ENCODE measurements around the gene GRXCR2. TPM values are rescaled to one million over a fixed set of nuclear protein-coding genes. Genes with fewer than 3 reads are reported as not detected.

The GRXCR2 gene
- polyA plus RNA-seq, 1 donor (not counting 4 experiments of a cell fraction or from before 2014, with no cell fraction given): 0.03 TPM

- Histone ChIP-seq H3K4me3 (ENCODE audit: control insufficient read depth in 2 of 3, extremely low read depth in 1 of 3, insufficient read depth in 2 of 3, low read depth in 1 of 3, low read length in 3 of 3) (no peak overlapping the region), H3K4me1 (ENCODE audit: control insufficient read depth, extremely low read depth, insufficient read depth, low read length) (no peaks in the 10 kb centered on the region), H3K27me3 (ENCODE audit: control insufficient read depth, extremely low read depth, insufficient read depth, low read length) (no peaks in the 10 kb centered on the region), H3K36me3 (ENCODE audit: control insufficient read depth in 2 of 2, extremely low read depth in 1 of 2, insufficient read depth in 2 of 2, low read length in 2 of 2) (no peaks in the 10 kb centered on the region), H3K9me1 (ENCODE audit: control insufficient read depth, extremely low read depth, insufficient read depth, low read length) (no peaks in the 10 kb centered on the region), H3K9ac (ENCODE audit: control insufficient read depth, extremely low read depth, insufficient read depth, low read length) (no peak overlapping the region), H3K79me2 (ENCODE audit: control insufficient read depth, insufficient read depth, low read length) (no peaks in the 10 kb centered on the region), H2AFZ (ENCODE audit: control insufficient read depth, low read length) (no peak overlapping the region), H3K9me3 (ENCODE audit: control insufficient read depth, low read depth, low read length) (no peaks in the 10 kb centered on the region), H3K4me2 (ENCODE audit: control insufficient read depth, extremely low read depth, insufficient read depth, low read depth, low read length) (no peak overlapping the region), H3K27ac (ENCODE audit: control insufficient read depth, insufficient read depth, low read length) (no peak overlapping the region), H4K20me1 (ENCODE audit: control insufficient read depth, extremely low read depth, insufficient read depth, low read length) (no peaks in the 10 kb centered on the region)
- FAIRE-seq (no peak), DNase-seq (ENCODE audit: low read depth, low spot score) (no peak)
- dilution Hi-C loops (cut with MboI; ENCODE audit: extremely low pct_ligation_motif_present, low sequenced_read_pairs): no loop called here
- TF ChIP-seq CTCF (optimal IDR thresholded peaks at IDR 0.05 in 1 of 3, IDR thresholded peaks at IDR 0.05 in 1 of 3, conservative IDR thresholded peaks at IDR 0.05 in 1 of 3; ENCODE audit: extremely low read depth in 1 of 3, insufficient read depth in 2 of 3, low read length in 3 of 3) (no peak), EZH2 (IDR thresholded peaks at IDR 0.05; ENCODE audit: low read length) (no peak)
Measured at GRCh38 chr5:145912019-145912418, 39.2 kb upstream of the GRXCR2 start.

- FAIRE-seq (no peak), DNase-seq (ENCODE audit: low read depth, low spot score) (no peak)
- H3K36me3 ChIP-seq (ENCODE audit: control insufficient read depth in 2 of 2, extremely low read depth in 1 of 2, insufficient read depth in 2 of 2, low read length in 2 of 2): no peaks in the 10 kb centered on the region
- no peaks in the 10 kb centered on the region for H3K79me2 ChIP-seq (ENCODE audit: control insufficient read depth, insufficient read depth, low read length)
- no peak overlapping the region for H2AFZ ChIP-seq (ENCODE audit: control insufficient read depth, low read length)
- H3K4me2 ChIP-seq (ENCODE audit: control insufficient read depth, extremely low read depth, insufficient read depth, low read depth, low read length): no peak overlapping the region
- H3K9me1 ChIP-seq (ENCODE audit: control insufficient read depth, extremely low read depth, insufficient read depth, low read length): no peaks in the 10 kb centered on the region
- H3K27me3 ChIP-seq (ENCODE audit: control insufficient read depth, extremely low read depth, insufficient read depth, low read length): no peaks in the 10 kb centered on the region
- H3K4me1 ChIP-seq (ENCODE audit: control insufficient read depth, extremely low read depth, insufficient read depth, low read length): no peaks in the 10 kb centered on the region
- no peak overlapping the region for H3K27ac ChIP-seq (ENCODE audit: control insufficient read depth, insufficient read depth, low read length)
- dilution Hi-C loops (cut with MboI; ENCODE audit: extremely low pct_ligation_motif_present, low sequenced_read_pairs): no loop called here
- H3K9me3 ChIP-seq (ENCODE audit: control insufficient read depth, low read depth, low read length): no peaks in the 10 kb centered on the region
- H3K4me3 ChIP-seq (ENCODE audit: control insufficient read depth in 2 of 3, extremely low read depth in 1 of 3, insufficient read depth in 2 of 3, low read depth in 1 of 3, low read length in 3 of 3): no peak overlapping the region
- no peaks in the 10 kb centered on the region for H4K20me1 ChIP-seq (ENCODE audit: control insufficient read depth, extremely low read depth, insufficient read depth, low read length)
- H3K9ac ChIP-seq (ENCODE audit: control insufficient read depth, extremely low read depth, insufficient read depth, low read length): no peak overlapping the region
- TF ChIP-seq EZH2 (IDR thresholded peaks at IDR 0.05; ENCODE audit: low read length) (no peak), CTCF (optimal IDR thresholded peaks at IDR 0.05 in 1 of 3, IDR thresholded peaks at IDR 0.05 in 1 of 3, conservative IDR thresholded peaks at IDR 0.05 in 1 of 3; ENCODE audit: extremely low read depth in 1 of 3, insufficient read depth in 2 of 3, low read length in 3 of 3) (no peak)
Measured at GRCh38 chr5:145911164-145911563, 38.4 kb upstream of the GRXCR2 start.
